Left lung (tissue), 10 donors: ENCODE measurements around the gene ABHD12B. TPM values are rescaled to one million over a fixed set of nuclear protein-coding genes. Genes with fewer than 3 reads are reported as not detected.

ENCODE experiments used
- ATAC-seq: fragments of 200-7000 bp; cut with Tn5 transposase; one replicate; pipeline ENCODE4 v1.9.1; 2020; ENCODE audit warnings: moderate library complexity
- DNase-seq, 4 donors: peaks; one replicate each; pipeline ENCODE4 v3.0.0-alpha.2; 2013 to 2020
- H3K27ac ChIP-seq, 2 donors: fragments of 200-600 bp; sonication (generic) in 1 of 2; one replicate each; pipeline versions ENCODE4 v1.5.0 to v1.8.0; 2020 to 2021
- H3K27me3 ChIP-seq, 2 donors: fragments of 200-600 bp; sonication (generic) in 1 of 2; one replicate each; pipeline versions ENCODE4 v1.5.0 to v1.8.0; 2020 to 2021
- H3K36me3 ChIP-seq, 2 donors: fragments of 200-600 bp; sonication (generic) in 1 of 2; one replicate each; pipeline versions ENCODE4 v1.5.0 to v1.8.0; 2020 to 2021
- H3K4me1 ChIP-seq, 2 donors: fragments of 200-600 bp; one replicate each; pipeline ENCODE4 v1.8.0; 2021
- H3K4me3 ChIP-seq, 2 donors: fragments of 200-600 bp; sonication (generic) in 1 of 2; one replicate each; pipeline versions ENCODE4 v1.5.0 to v1.8.0; 2020 to 2021; ENCODE audit warnings: mild to moderate bottlenecking in 1 of 2
- H3K9me3 ChIP-seq, 2 donors: fragments of 200-600 bp; sonication (generic) in 1 of 2; one replicate each; pipeline versions ENCODE4 v1.5.0 to v1.8.0; 2020 to 2021
- intact Hi-C, 2 donors: fragments of 100-400 bp; cut with DNase I; formaldehyde crosslinking; loops; one replicate each; pipeline versions ENCODE4 v1.11.2 to v1.14.2; 2022
- polyA plus RNA-seq, 6 donors: library from polyadenylated mRNA; unstranded; fragments of 120-200 nt; gene quantifications; one replicate each; pipeline ENCODE4 v1.2.1, GENCODE V29; 2013; ENCODE audit not compliant: insufficient read length in 6 of 6
- total RNA-seq, 2 donors: library from RNA; stranded (reverse); fragmentation: NEBNext Ultra II Directional; extraction: Animal tissue kit (Norgen Biotek cat#: 25700); gene quantifications; one replicate each; pipeline ENCODE4 v1.2.1, GENCODE V29; 2021
- TF ChIP-seq, protein P1 (sequence below), 2 donors: fragments of 200-600 bp; sonication (generic) in 1 of 2; IDR thresholded peaks; one replicate each; pipeline versions ENCODE4 v1.5.0 to v1.8.0; 2021; ENCODE audit warnings: antibody characterized with exemption in 2 of 2
- donor health status: DM: no; HTN: yes; CAD: no.
- donor health status: DM: no; HTN: no; CAD: no.

Gene ABHD12B
- total and polyA plus RNA-seq, 8 donors, result 0.68 to 1.4 (median 1.0) TPM; not detected in 2

- Histone ChIP-seq H3K27me3 (no peaks in the 10 kb centered on the region), H3K4me1 (peaks cover 0 to 67% of the 10 kb centered on the region in 2 donors), H3K36me3 (no peaks in the 10 kb centered on the region), H3K9me3 (no peaks in the 10 kb centered on the region), H3K4me3 (no peak overlapping the region), H3K27ac (no peak overlapping the region)
- intact Hi-C loops, result no loop called here
- TF ChIP-seq, protein P1, sequence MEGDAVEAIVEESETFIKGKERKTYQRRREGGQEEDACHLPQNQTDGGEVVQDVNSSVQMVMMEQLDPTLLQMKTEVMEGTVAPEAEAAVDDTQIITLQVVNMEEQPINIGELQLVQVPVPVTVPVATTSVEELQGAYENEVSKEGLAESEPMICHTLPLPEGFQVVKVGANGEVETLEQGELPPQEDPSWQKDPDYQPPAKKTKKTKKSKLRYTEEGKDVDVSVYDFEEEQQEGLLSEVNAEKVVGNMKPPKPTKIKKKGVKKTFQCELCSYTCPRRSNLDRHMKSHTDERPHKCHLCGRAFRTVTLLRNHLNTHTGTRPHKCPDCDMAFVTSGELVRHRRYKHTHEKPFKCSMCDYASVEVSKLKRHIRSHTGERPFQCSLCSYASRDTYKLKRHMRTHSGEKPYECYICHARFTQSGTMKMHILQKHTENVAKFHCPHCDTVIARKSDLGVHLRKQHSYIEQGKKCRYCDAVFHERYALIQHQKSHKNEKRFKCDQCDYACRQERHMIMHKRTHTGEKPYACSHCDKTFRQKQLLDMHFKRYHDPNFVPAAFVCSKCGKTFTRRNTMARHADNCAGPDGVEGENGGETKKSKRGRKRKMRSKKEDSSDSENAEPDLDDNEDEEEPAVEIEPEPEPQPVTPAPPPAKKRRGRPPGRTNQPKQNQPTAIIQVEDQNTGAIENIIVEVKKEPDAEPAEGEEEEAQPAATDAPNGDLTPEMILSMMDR (IDR thresholded peaks at IDR 0.05), result no peak
- DNase-seq (no peak), ATAC-seq (no peak)
Measured at GRCh38 chr14:50825307-50825706, 46.5 kb upstream of the ABHD12B start.

GRCh38 chr14:50826681-50827080 lies 45.2 kb upstream of the ABHD12B start:
- DNase-seq (no peak), ATAC-seq (no peak)
- H3K9me3 ChIP-seq, result no peaks in the 10 kb centered on the region
- intact Hi-C loops, result no loop called here
- TF ChIP-seq, protein P1 (IDR thresholded peaks at IDR 0.05), result no peak
- H3K4me1 ChIP-seq, result peaks cover 0 to 55% of the 10 kb centered on the region in 2 donors
- no peaks in the 10 kb centered on the region for H3K36me3 ChIP-seq
- H3K27me3 ChIP-seq, result no peaks in the 10 kb centered on the region
- H3K4me3 ChIP-seq, result no peak overlapping the region
- H3K27ac ChIP-seq, result no peak overlapping the region

- Histone ChIP-seq H3K9me3 (no peaks in the 10 kb centered on the region), H3K36me3 (no peaks in the 10 kb centered on the region), H3K27me3 (no peaks in the 10 kb centered on the region), H3K4me3 (peak overlapping the region in 1 of 2 donors; percentile 87), H3K27ac (peak overlapping the region in 1 of 2 donors; percentile 93), H3K4me1 (peaks cover 0 to 36% of the 10 kb centered on the region in 2 donors)
- TF ChIP-seq, protein P1 (IDR thresholded peaks at IDR 0.05), result no peak
- ATAC-seq (no peak), DNase-seq (no peak)
- intact Hi-C loops, result no loop called here
Measured at GRCh38 chr14:50828721-50829488, 42.9 kb upstream of the ABHD12B start.

- peak overlapping the region in 1 of 2 donors; percentile 93 for H3K27ac ChIP-seq
- no peaks in the 10 kb centered on the region for H3K36me3 ChIP-seq
- intact Hi-C loops, result no loop called here
- no peak for ATAC-seq
- H3K9me3 ChIP-seq, result no peaks in the 10 kb centered on the region
- peak overlapping the region; percentile 73 to 87 for H3K4me3 ChIP-seq
- TF ChIP-seq, protein P1 (IDR thresholded peaks at IDR 0.05), result no peak
- H3K27me3 ChIP-seq, result no peaks in the 10 kb centered on the region
- peaks cover 0 to 30% of the 10 kb centered on the region in 2 donors for H3K4me1 ChIP-seq
- no peak for DNase-seq
Measured at GRCh38 chr14:50829489-50830043, 42.3 kb upstream of the ABHD12B start.
